Activated naive CD4-positive, alpha-beta T cell treated with anti-CD3 and anti-CD28 coated beads, Interleukin-2, amount 10 ng/mL, durations not matched to agents 5 hours and 36 hours (primary cell): ENCODE results near the gene PTPN7. TPM values are rescaled to one million over a fixed set of nuclear protein-coding genes. Genes with fewer than 3 reads are reported as not detected.

Source experiments
- total RNA-seq, 2 experiments: library from RNA; stranded (reverse); gene quantifications; one replicate each; pipeline ENCODE4 v1.2.3, GENCODE V29; 2021

The PTPN7 gene
- total RNA-seq, result 100 to 1,000 TPM; 166 to 167 TPM

DNA sequence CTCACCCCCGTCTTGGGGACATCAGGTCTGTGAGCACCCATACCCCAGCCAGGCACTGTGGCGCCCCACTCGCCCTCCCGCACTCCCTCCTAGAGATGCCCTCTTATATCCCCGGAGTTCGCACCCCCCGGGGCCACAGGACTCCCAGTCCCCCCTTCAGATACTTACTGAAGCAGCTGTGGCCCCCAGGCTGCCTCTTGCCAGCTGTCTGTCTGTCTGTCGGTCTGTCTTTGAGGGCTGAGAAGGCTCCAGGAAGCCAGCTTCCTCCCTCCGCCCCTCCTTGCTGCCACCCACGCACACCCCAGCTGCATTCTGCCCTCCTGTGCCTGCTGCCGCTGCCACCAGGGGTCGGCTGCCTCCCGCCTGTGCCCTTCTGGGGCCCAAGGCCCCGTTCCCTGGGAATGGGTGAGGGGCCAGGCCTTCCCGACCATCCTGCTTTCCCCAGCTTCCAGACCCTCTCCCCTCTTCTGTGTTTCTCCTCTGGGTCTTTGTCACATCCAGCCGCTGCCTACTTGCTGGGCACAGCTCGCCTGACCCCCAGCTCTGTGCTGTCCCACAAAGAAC is at the start of gene PTPN7:
PTPN7 (minus strand) TSS at position 226 of the 564 bp plus-strand sequence. CDS start 1,200 bp downstream, outside the sequence.

DNA sequence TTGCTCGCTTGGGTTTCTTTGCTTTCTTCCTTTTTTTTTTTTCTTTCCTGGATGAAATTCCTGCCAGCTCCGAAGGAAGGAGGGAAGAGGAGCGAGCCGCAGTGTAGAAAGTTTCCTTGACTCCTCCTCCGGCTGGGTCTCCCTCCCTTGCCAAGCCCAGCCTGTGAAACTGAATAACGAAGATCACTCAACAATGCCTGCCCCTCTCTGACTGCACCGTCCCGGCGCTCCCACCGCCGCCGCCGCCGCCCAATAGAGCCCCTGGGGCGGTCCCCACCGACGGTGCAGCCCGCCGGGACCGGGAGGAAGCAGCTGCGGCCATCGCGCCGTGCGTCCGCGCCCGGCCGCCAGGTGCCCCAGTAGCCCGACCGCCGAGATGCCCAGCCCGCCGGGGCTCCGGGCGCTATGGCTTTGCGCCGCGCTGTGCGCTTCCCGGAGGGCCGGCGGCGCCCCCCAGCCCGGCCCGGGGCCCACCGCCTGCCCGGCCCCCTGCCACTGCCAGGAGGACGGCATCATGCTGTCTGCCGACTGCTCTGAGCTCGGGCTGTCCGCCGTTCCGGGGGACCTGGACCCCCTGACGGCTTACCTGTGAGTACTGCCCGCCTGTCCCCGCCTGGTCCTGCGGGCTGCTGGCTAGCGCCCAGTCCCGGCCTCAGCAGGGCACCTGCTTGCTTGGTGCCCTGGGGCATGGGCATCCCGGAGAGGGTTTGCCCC is 33.4 kb upstream of the PTPN7 start, which contains the start of gene LGR6:
LGR6 (plus strand) TSS at position 186 of the 714 bp plus-strand sequence; CDS start at position 377, 191 bp downstream.

DNA sequence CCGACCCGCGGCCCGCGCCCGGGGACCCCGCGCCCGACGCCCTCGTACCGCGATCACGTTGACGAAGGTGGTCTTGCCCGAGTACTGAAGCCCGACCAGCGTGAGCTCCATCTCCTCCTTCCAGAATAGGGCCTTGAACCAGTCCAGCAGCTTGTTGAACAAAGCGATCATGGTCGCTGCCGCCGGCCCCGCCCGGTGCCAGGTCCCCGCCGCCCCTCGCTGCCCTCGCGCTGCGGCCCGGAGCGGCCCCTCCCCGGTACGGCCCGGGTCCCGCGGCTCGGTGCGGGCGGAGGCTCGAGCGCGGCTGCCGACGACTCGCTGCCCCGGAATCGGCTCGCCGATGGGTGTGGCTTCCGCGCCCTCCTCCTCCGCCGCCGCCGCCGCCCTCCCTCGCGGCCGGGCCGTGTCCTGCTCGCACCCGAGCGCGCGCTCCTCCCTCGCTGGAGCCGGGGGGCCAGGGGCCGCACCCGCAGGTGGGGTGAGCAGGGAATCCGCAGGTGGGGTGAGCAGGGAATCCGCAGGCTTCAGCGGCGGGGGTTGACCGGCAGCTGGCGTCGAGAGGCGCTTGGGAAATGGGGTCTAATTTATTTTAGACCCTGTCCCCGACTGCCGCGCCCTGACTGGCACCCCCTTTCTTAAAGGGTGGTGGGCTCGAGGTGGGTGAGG is 15.9 kb downstream of the PTPN7 start, which contains the start of gene ARL8A:
ARL8A (minus strand) TSS at position 336 of the 666 bp plus-strand sequence; CDS start at position 171, 165 bp downstream.

DNA sequence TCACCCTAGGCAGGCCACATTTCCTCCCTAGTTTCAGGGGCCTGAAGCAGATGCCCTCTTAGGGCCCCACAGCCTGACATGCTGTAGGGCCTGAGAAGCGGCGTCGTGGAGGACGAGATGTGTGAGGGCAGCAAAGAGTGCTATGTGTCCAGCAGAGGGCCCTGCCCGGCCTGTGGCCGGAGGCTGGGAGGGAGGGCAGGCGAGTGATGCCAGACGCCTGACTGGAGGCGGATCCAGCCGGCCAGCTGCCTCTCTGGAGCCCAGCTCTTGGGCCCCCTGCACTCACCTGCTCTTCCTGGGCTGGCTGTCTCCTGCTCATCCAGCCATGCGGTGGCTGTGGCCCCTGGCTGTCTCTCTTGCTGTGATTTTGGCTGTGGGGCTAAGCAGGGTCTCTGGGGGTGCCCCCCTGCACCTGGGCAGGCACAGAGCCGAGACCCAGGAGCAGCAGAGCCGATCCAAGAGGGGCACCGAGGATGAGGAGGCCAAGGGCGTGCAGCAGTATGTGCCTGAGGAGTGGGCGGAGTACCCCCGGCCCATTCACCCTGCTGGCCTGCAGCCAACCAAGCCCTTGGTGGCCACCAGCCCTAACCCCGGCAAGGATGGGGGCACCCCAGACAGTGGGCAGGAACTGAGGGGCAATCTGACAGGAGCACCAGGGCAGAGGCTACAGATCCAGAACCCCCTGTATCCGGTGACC is 37.6 kb downstream of the PTPN7 start, which contains the start of gene GPR37L1:
GPR37L1 (plus strand) TSS at position 279 of the 697 bp plus-strand sequence; CDS start at position 326, 47 bp downstream.

Other genes with a start within 250 kb of the PTPN7 start
- gene LMOD1, start 214.1 kb downstream of the PTPN7 start, total RNA-seq, result not detected
- 10 to 100 TPM; 39.1 to 39.3 TPM for gene TIMM17A, start 205.1 kb downstream of the PTPN7 start, total RNA-seq
- gene RNPEP, start 178.0 kb downstream of the PTPN7 start, total RNA-seq, result 10 to 100 TPM; 25.6 to 27.3 TPM
- gene ELF3, start 150.0 kb downstream of the PTPN7 start, total RNA-seq, result under 1 TPM; 0.33 to 0.41 TPM
- gene GPR37L1, start 37.7 kb downstream of the PTPN7 start, total RNA-seq, result not detected
- 10 to 100 TPM; 49.5 to 50.4 TPM for gene ARL8A, start 15.9 kb downstream of the PTPN7 start, total RNA-seq
- gene LGR6, start 33.2 kb upstream of the PTPN7 start, total RNA-seq, result not detected
- gene UBE2T, start 181.3 kb upstream of the PTPN7 start, total RNA-seq, result 10 to 100 TPM; 46.6 to 49.2 TPM
- gene PPP1R12B, start 188.1 kb upstream of the PTPN7 start, total RNA-seq, result 10 to 100 TPM; 17.4 to 17.5 TPM